Adipocyte (in vitro differentiated cells): ENCODE results near the gene ERFE.
A peak's percentile ranks its signal among the peaks of the same experiment; 100 is the strongest.

Source experiments
- DNase-seq: peaks from one replicate; pipeline ENCODE4 v3.0.0-alpha.2; 2015; ENCODE audit warnings: low read depth
- H3K27me3 ChIP-seq: replicated peaks from 2 replicates; pipeline ENCODE4 v1.7.0; 2013; ENCODE audit warnings: mild to moderate bottlenecking, low read length, moderate library complexity; ENCODE audit not compliant: control insufficient read depth, insufficient read depth
- H3K36me3 ChIP-seq: 2 replicates; pipeline ENCODE4 v1.7.0; 2013; ENCODE audit warnings: low read length, mild to moderate bottlenecking, moderate library complexity; ENCODE audit not compliant: control insufficient read depth, insufficient read depth, severe bottlenecking
- H3K4me1 ChIP-seq: 2 replicates; pipeline ENCODE4 v1.7.0; 2013; ENCODE audit warnings: mild to moderate bottlenecking, low read length, moderate library complexity; ENCODE audit not compliant: control insufficient read depth, insufficient read depth
- H3K4me3 ChIP-seq: 2 replicates; pipeline ENCODE4 v1.7.0; 2013; ENCODE audit warnings: mild to moderate bottlenecking, low read length, moderate library complexity
- H3K9ac ChIP-seq: 2 replicates; pipeline ENCODE4 v1.7.0; 2013; ENCODE audit warnings: mild to moderate bottlenecking, low read length, moderate library complexity
- H3K9me3 ChIP-seq: 2 replicates; pipeline ENCODE4 v1.7.0; 2013; ENCODE audit warnings: mild to moderate bottlenecking, low read length, moderate library complexity; ENCODE audit not compliant: control insufficient read depth

Gene ERFE

GRCh38 chr2:238143239-238143951, 15.4 kb upstream of the ERFE start:
- Histone ChIP-seq H3K27me3 (no peaks in the 10 kb centered on the region), H3K36me3 (no peaks in the 10 kb centered on the region), H3K4me3 (no peak overlapping the region), H3K9ac (no peak overlapping the region), H3K4me1 (peaks cover 10% of the 10 kb centered on the region), H3K9me3 (no peaks in the 10 kb centered on the region)
- peak; percentile 63 for DNase-seq

GRCh38 chr2:238144262-238144661, 14.5 kb upstream of the ERFE start:
- DNase-seq, result no peak
- Histone ChIP-seq H3K9ac (no peak overlapping the region), H3K4me3 (no peak overlapping the region), H3K9me3 (no peaks in the 10 kb centered on the region), H3K36me3 (no peaks in the 10 kb centered on the region), H3K27me3 (no peaks in the 10 kb centered on the region), H3K4me1 (peaks cover 10% of the 10 kb centered on the region)

- no peak overlapping the region for H3K9ac ChIP-seq
- no peaks in the 10 kb centered on the region for H3K36me3 ChIP-seq
- DNase-seq, result no peak
- no peak overlapping the region for H3K4me3 ChIP-seq
- H3K27me3 ChIP-seq, result no peaks in the 10 kb centered on the region
- peaks cover 10% of the 10 kb centered on the region for H3K4me1 ChIP-seq
- no peaks in the 10 kb centered on the region for H3K9me3 ChIP-seq
These were observed 13.7 kb upstream of the ERFE start for GRCh38 chr2:238145046-238145445.

- Histone ChIP-seq H3K9me3 (no peaks in the 10 kb centered on the region), H3K36me3 (no peaks in the 10 kb centered on the region), H3K4me3 (no peak overlapping the region), H3K9ac (no peak overlapping the region), H3K4me1 (peaks cover 10% of the 10 kb centered on the region), H3K27me3 (no peaks in the 10 kb centered on the region)
- no peak for DNase-seq
These were observed 12.9 kb upstream of the ERFE start for GRCh38 chr2:238145851-238146250.

- H3K27me3 ChIP-seq, result no peaks in the 10 kb centered on the region
- H3K9me3 ChIP-seq, result no peaks in the 10 kb centered on the region
- H3K4me3 ChIP-seq, result no peak overlapping the region
- no peak overlapping the region for H3K9ac ChIP-seq
- no peak for DNase-seq
- peaks cover 10% of the 10 kb centered on the region for H3K4me1 ChIP-seq
- H3K36me3 ChIP-seq, result no peaks in the 10 kb centered on the region
These were observed 11.8 kb upstream of the ERFE start for GRCh38 chr2:238146884-238147544.

- H3K27me3 ChIP-seq, result no peaks in the 10 kb centered on the region
- H3K9me3 ChIP-seq, result no peaks in the 10 kb centered on the region
- H3K4me3 ChIP-seq, result no peak overlapping the region
- H3K9ac ChIP-seq, result no peak overlapping the region
- H3K4me1 ChIP-seq, result peaks cover under 1% of the 10 kb centered on the region
- no peak for DNase-seq
- H3K36me3 ChIP-seq, result no peaks in the 10 kb centered on the region
These were observed 9.8 kb upstream of the ERFE start for GRCh38 chr2:238148981-238149380.

- Histone ChIP-seq H3K27me3 (no peaks in the 10 kb centered on the region), H3K4me1 (no peaks in the 10 kb centered on the region), H3K9ac (no peak overlapping the region), H3K9me3 (peaks cover 4% of the 10 kb centered on the region), H3K36me3 (no peaks in the 10 kb centered on the region), H3K4me3 (no peak overlapping the region)
- no peak for DNase-seq
These were observed 8.8 kb upstream of the ERFE start for GRCh38 chr2:238149841-238150572.

- Histone ChIP-seq H3K9me3 (peaks cover 4% of the 10 kb centered on the region), H3K4me1 (no peaks in the 10 kb centered on the region), H3K36me3 (no peaks in the 10 kb centered on the region), H3K9ac (no peak overlapping the region), H3K4me3 (no peak overlapping the region), H3K27me3 (no peaks in the 10 kb centered on the region)
- no peak for DNase-seq
These were observed 8.1 kb upstream of the ERFE start for GRCh38 chr2:238150686-238151085.

GRCh38 chr2:238151205-238151604, 7.6 kb upstream of the ERFE start:
- H3K4me3 ChIP-seq, result no peak overlapping the region

GRCh38 chr2:238151628-238152235, 7.0 kb upstream of the ERFE start:
- Histone ChIP-seq H3K4me3 (no peak overlapping the region), H3K9ac (no peak overlapping the region), H3K27me3 (no peaks in the 10 kb centered on the region), H3K36me3 (no peaks in the 10 kb centered on the region), H3K4me1 (no peaks in the 10 kb centered on the region), H3K9me3 (peaks cover 4% of the 10 kb centered on the region)
- no peak for DNase-seq

More at GRCh38 chr2:238151205-238151604, 7.6 kb upstream of the ERFE start:
- Histone ChIP-seq H3K9me3 (peaks cover 4% of the 10 kb centered on the region), H3K9ac (no peak overlapping the region), H3K27me3 (no peaks in the 10 kb centered on the region), H3K4me1 (no peaks in the 10 kb centered on the region), H3K36me3 (no peaks in the 10 kb centered on the region)
- no peak for DNase-seq
